Stomach smooth muscle (tissue), 2 donors: ENCODE data around the gene TBC1D5.
"Not testable (repeated sequence)": the region's sequence is repeated elsewhere in the genome, so short reads cannot be mapped to it uniquely, and the experiment has no call there.

Source experiments
- H3K27ac ChIP-seq: one replicate; pipeline ENCODE4 v1.7.0; 2013; ENCODE audit warnings: mild to moderate bottlenecking, low read length, inconsistent platforms
- H3K27me3 ChIP-seq, 2 donors: one replicate each; pipeline ENCODE4 v1.7.0; 2013; ENCODE audit warnings: low read length in 2 of 2; ENCODE audit not compliant: insufficient read depth in 2 of 2, control insufficient read depth in 1 of 2
- H3K36me3 ChIP-seq, 2 donors: one replicate each; pipeline ENCODE4 v1.7.0; 2013; ENCODE audit warnings: low read length in 2 of 2; ENCODE audit not compliant: control insufficient read depth in 2 of 2, insufficient read depth in 2 of 2
- H3K4me1 ChIP-seq: one replicate; pipeline ENCODE4 v1.7.0; 2013; ENCODE audit warnings: low read length; ENCODE audit not compliant: control insufficient read depth, insufficient read depth
- H3K4me3 ChIP-seq, 2 donors: one replicate each; pipeline ENCODE4 v1.7.0; 2013; ENCODE audit warnings: low read length in 2 of 2
- H3K9ac ChIP-seq, 2 donors: one replicate each; pipeline ENCODE4 v1.7.0; 2013; ENCODE audit warnings: low read length in 2 of 2, mild to moderate bottlenecking in 1 of 2
- H3K9me3 ChIP-seq, 2 donors: one replicate each; pipeline ENCODE4 v1.7.0; 2013; ENCODE audit warnings: low read length in 2 of 2; ENCODE audit not compliant: control insufficient read depth in 2 of 2
- donor health status: healthy.
- donor health status: Pancreatic carcinoma.

Gene TBC1D5

GRCh38 chr3:17643691-17644090 is 98.7 kb downstream of the TBC1D5 start:
- Histone ChIP-seq H3K36me3 (no peaks in the 10 kb centered on the region), H3K27ac (no peak overlapping the region), H3K9ac (no peak overlapping the region), H3K27me3 (no peaks in the 10 kb centered on the region), H3K4me3 (no peak overlapping the region), H3K4me1 (no peaks in the 10 kb centered on the region), H3K9me3 (no peaks in the 10 kb centered on the region)

GRCh38 chr3:17642474-17642873 is 100.0 kb downstream of the TBC1D5 start:
- Histone ChIP-seq H3K9ac (no peak overlapping the region), H3K27me3 (no peaks in the 10 kb centered on the region), H3K27ac (no peak overlapping the region), H3K36me3 (no peaks in the 10 kb centered on the region), H3K9me3 (no peaks in the 10 kb centered on the region), H3K4me1 (no peaks in the 10 kb centered on the region), H3K4me3 (no peak overlapping the region)

DNA sequence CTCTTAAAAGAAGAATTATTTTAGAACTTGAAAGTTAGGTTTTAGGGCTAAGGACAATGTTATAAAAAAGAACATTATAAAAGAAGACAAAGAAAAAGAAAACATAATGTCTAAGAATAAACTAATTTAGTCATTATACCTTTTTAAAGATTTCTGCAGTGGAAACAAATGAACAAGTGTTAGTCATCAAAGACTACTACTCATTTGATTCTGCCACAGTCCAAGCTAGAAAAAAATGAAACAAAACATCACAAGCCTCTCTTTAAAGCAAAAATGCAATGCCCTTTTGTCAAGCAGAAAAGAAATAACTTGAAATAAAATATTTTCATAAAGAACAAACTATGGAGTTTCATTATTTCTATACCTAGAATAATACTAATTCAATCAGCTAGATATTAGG is 102.0 kb downstream of the TBC1D5 start:
- Histone ChIP-seq H3K9me3 (no peaks in the 10 kb centered on the region), H3K9ac (no peak overlapping the region), H3K4me3 (no peak overlapping the region), H3K27ac (no peak overlapping the region), H3K27me3 (no peaks in the 10 kb centered on the region), H3K36me3 (no peaks in the 10 kb centered on the region), H3K4me1 (no peaks in the 10 kb centered on the region)

DNA sequence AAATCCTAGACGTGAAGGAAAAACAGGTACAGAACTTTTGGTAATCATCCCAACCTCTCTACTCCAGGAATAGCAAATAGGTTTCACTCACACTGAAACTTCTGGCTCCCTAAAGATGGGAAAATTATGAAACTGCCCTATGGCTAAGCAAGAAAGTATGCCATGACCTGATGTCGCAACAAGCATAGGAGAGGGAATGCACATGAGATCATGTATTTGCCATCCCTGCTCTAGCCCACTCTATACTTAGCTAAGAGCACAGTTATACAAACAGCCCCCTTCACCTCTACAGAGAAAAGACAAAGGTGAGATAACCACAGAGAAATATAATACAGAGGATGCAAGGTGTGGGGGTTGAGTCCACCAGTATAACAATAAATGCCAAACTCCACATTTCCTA is 102.7 kb downstream of the TBC1D5 start:
- Histone ChIP-seq H3K9ac (no peak overlapping the region), H3K4me3 (no peak overlapping the region), H3K36me3 (no peaks in the 10 kb centered on the region), H3K27me3 (no peaks in the 10 kb centered on the region), H3K9me3 (no peaks in the 10 kb centered on the region), H3K4me1 (no peaks in the 10 kb centered on the region), H3K27ac (no peak overlapping the region)

DNA sequence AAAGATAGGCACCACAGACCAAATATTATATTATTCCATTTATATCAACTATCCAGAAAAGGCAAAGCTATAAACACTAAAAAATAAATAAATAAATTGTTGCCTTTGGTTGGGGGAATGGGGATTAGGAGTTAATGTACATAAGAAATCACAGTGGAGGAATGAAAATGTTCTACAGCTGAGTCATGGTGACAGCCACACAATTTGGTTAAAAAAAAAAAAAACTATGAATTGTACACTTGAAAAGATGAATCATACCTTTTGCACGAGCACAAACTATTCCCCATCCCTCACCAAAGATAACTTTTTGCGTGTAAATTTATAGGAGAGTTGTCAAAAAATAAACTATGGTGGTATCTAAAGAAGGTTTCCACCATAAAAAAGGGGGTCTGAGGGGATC is 103.2 kb downstream of the TBC1D5 start:
- Histone ChIP-seq H3K27me3 (no peaks in the 10 kb centered on the region), H3K4me1 (no peaks in the 10 kb centered on the region), H3K9ac (no peak overlapping the region), H3K27ac (no peak overlapping the region), H3K9me3 (no peaks in the 10 kb centered on the region), H3K4me3 (no peak overlapping the region), H3K36me3 (no peaks in the 10 kb centered on the region)

GRCh38 chr3:17638356-17638755 is 104.1 kb downstream of the TBC1D5 start:
- H3K4me3 ChIP-seq: no peak overlapping the region
- no peaks in the 10 kb centered on the region for H3K4me1 ChIP-seq
- no peaks in the 10 kb centered on the region for H3K36me3 ChIP-seq
- no peak overlapping the region for H3K9ac ChIP-seq
- H3K27ac ChIP-seq: no peak overlapping the region
- no peaks in the 10 kb centered on the region for H3K27me3 ChIP-seq
- no peaks in the 10 kb centered on the region for H3K9me3 ChIP-seq

GRCh38 chr3:17635675-17636074 is 106.8 kb downstream of the TBC1D5 start:
- H3K4me1 ChIP-seq, H3K27ac ChIP-seq, H3K4me3 ChIP-seq, H3K27me3 ChIP-seq, H3K36me3 ChIP-seq, H3K9ac ChIP-seq, H3K9me3 ChIP-seq: not testable (repeated sequence)

DNA sequence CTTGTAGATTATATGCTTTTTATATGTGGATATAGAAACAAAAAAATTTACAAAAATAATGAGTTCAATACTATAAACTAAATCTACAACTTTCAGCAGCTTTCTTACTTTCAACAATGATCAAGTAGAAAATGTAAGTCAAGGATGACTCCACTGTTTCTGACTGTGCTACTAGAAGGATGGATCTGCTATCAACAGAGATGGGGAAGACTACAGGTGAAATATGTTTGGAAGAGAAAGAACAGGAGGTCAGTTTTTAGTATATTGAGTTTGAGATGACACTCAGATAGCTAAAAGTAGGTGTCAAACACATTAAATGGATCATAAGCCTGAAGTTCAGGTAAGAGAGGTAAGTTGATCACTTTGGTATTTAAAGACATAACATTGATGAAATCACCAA is 107.5 kb downstream of the TBC1D5 start:
- Histone ChIP-seq H3K4me3 (no peak overlapping the region), H3K9ac (no peak overlapping the region), H3K36me3 (no peaks in the 10 kb centered on the region), H3K9me3 (no peaks in the 10 kb centered on the region), H3K27me3 (no peaks in the 10 kb centered on the region), H3K27ac (no peak overlapping the region), H3K4me1 (no peaks in the 10 kb centered on the region)

DNA sequence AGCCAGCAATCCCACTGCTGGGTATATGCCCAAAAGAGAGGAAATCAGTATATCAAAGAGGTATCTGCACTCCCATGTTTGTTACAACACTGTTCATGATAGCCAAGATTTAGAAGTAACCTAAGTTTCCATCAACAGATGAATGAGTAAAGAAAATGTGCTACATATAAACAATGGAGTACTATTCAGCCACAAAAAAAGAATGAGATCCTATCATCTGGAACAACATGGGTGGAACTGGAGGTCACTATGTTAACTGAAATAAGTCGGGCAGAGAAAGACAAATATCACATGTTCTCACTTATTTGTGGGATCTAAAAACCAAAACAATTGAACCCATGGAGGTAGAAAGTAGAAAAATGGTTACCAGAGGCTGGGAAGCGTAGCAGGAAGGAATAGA is 108.2 kb downstream of the TBC1D5 start:
- H3K4me1 ChIP-seq: no peaks in the 10 kb centered on the region
- H3K4me3 ChIP-seq: no peak overlapping the region
- H3K27me3 ChIP-seq: no peaks in the 10 kb centered on the region
- H3K9me3 ChIP-seq: no peaks in the 10 kb centered on the region
- no peak overlapping the region for H3K9ac ChIP-seq
- no peaks in the 10 kb centered on the region for H3K36me3 ChIP-seq
- no peak overlapping the region for H3K27ac ChIP-seq

DNA sequence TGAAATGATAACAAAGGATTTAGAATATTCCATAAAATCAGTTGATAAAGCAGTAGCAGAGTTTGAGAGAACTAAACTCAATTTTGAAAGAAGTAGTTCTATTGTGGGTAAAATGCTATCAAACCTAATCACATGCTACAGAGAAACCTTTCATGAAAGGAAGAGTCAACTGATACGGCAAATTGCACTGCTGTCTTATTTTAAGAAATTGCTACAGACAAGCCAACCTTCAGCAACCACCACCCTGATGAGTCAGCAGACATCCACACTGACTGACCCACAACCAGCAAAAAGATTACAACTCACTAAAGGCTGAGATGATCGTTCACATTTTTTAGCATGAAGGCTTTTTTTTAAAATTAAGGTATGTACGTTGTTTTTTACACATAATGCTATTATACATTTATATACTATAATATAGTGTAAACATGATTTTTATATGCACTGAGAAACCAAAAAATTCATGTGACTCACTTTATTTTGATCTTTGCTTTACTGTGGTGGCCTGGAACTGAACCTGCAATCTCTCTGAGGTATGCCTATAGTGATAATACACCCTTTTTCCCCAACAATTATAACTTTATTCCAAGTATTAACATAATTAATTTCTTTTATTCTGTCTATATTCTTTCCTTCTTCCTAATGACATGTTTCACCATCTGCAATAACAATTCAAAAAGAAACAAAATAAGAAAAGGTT is 109.9 kb downstream of the TBC1D5 start:
- Histone ChIP-seq H3K4me3 (no peak overlapping the region), H3K9me3 (no peaks in the 10 kb centered on the region), H3K9ac (no peak overlapping the region), H3K36me3 (no peaks in the 10 kb centered on the region), H3K27me3 (no peaks in the 10 kb centered on the region), H3K27ac (no peak overlapping the region), H3K4me1 (no peaks in the 10 kb centered on the region)

- Histone ChIP-seq H3K27me3 (no peaks in the 10 kb centered on the region), H3K9me3 (no peaks in the 10 kb centered on the region), H3K27ac (no peak overlapping the region), H3K4me1 (no peaks in the 10 kb centered on the region), H3K4me3 (no peak overlapping the region), H3K36me3 (no peaks in the 10 kb centered on the region), H3K9ac (no peak overlapping the region)
Observed at GRCh38 chr3:17631609-17632008, 110.8 kb downstream of the TBC1D5 start.
